CD14-positive monocyte (primary cell): ENCODE measurements around the gene PIERCE2. TPM values are rescaled to one million over a fixed set of nuclear protein-coding genes. Genes with fewer than 3 reads are reported as not detected.
A peak's percentile ranks its signal among the peaks of the same experiment; 100 is the strongest.

Experiments
- DNase-seq, 3 donors: peaks; one replicate each; pipeline ENCODE4 v3.0.0-alpha.2; 2011 to 2022
- H2AFZ ChIP-seq: 2 replicates; pipeline ENCODE4 v1.6.0; 2012; ENCODE audit warnings: mild to moderate bottlenecking, low read depth, low read length, inconsistent platforms; ENCODE audit not compliant: insufficient read depth, poor library complexity, severe bottlenecking
- H3K27ac ChIP-seq, 2 donors: 1 replicate in 1 of 2; 2 replicates in 1 of 2; pipeline ENCODE4 v1.5.1; 2012 to 2013; ENCODE audit warnings: low read length in 2 of 2, control low read depth in 1 of 2, inconsistent platforms in 1 of 2, low read depth in 1 of 2, mild to moderate bottlenecking in 1 of 2
- H3K27me3 ChIP-seq, 2 donors: one replicate each; pipeline versions ENCODE4 v1.6.0 to v1.6.1; 2011 to 2013; ENCODE audit warnings: low read length in 2 of 2; ENCODE audit not compliant: control insufficient read depth in 2 of 2, insufficient read depth in 2 of 2
- H3K36me3 ChIP-seq, 2 donors: replicated peaks in 1 of 2; 1 replicate in 1 of 2; 2 replicates in 1 of 2; pipeline versions ENCODE4 v1.5.1 to v1.6.1; 2012 to 2013; ENCODE audit warnings: low read length in 2 of 2, control low read depth in 1 of 2, inconsistent platforms in 1 of 2, mild to moderate bottlenecking in 1 of 2; ENCODE audit not compliant: insufficient read depth in 2 of 2, control insufficient read depth in 1 of 2
- H3K4me1 ChIP-seq, 2 donors: 1 replicate in 1 of 2; 2 replicates in 1 of 2; pipeline versions ENCODE4 v1.5.1 to v1.6.1; 2012 to 2013; ENCODE audit warnings: low read length in 2 of 2, control low read depth in 1 of 2, inconsistent platforms in 1 of 2, mild to moderate bottlenecking in 1 of 2, moderate library complexity in 1 of 2; ENCODE audit not compliant: insufficient read depth in 2 of 2, control insufficient read depth in 1 of 2
- H3K4me2 ChIP-seq: replicated peaks from 2 replicates; pipeline ENCODE3; 2012; ENCODE audit warnings: low read length, moderate library complexity, mild to moderate bottlenecking; ENCODE audit not compliant: poor library complexity, severe bottlenecking; ENCODE audit errors: extremely low read depth
- H3K4me3 ChIP-seq, 3 experiments: fragments of 200-600 bp in 1 of 3; sonication (generic) in 1 of 3; replicated peaks in 1 of 3; 1 replicate in 2 of 3; 2 replicates in 1 of 3; pipeline ENCODE4 v1.5.1; 2011 to 2013; ENCODE audit warnings: low read length in 3 of 3, mild to moderate bottlenecking in 3 of 3, control low read depth in 2 of 3, low read depth in 2 of 3, inconsistent platforms in 1 of 3, moderate library complexity in 1 of 3
- H3K79me2 ChIP-seq: 2 replicates; pipeline ENCODE4 v1.6.0; 2012; ENCODE audit warnings: mild to moderate bottlenecking, control low read depth, inconsistent platforms, low read length, moderate library complexity; ENCODE audit not compliant: insufficient read depth
- H3K9ac ChIP-seq: 2 replicates; pipeline ENCODE4 v1.6.0; 2017; ENCODE audit warnings: low read length, mild to moderate bottlenecking; ENCODE audit not compliant: insufficient read depth, poor library complexity, severe bottlenecking
- H3K9me3 ChIP-seq, 2 donors: replicated peaks in 1 of 2; 1 replicate in 1 of 2; 2 replicates in 1 of 2; pipeline versions ENCODE4 v1.5.1 to v1.6.1; 2012 to 2013; ENCODE audit warnings: low read length in 2 of 2, control low read depth in 1 of 2; ENCODE audit not compliant: control insufficient read depth in 1 of 2, insufficient read depth in 1 of 2
- H4K20me1 ChIP-seq: 2 replicates; pipeline ENCODE4 v1.6.0; 2012; ENCODE audit warnings: mild to moderate bottlenecking, low read length, control low read depth, moderate library complexity; ENCODE audit not compliant: insufficient read depth
- H3K27ac Mint-ChIP-seq, 7 donors: one replicate each; pipeline ENCODE4 v1.8.0; 2020; ENCODE audit warnings: mild to moderate bottlenecking in 7 of 7, mixed read lengths in 7 of 7, moderate library complexity in 6 of 7, inconsistent platforms in 2 of 7
- H3K27me3 Mint-ChIP-seq, 3 donors: one replicate each; pipeline ENCODE4 v1.8.0; 2021 to 2022; ENCODE audit warnings: low read depth in 3 of 3, mild to moderate bottlenecking in 3 of 3, mixed read lengths in 3 of 3, moderate library complexity in 3 of 3, inconsistent platforms in 1 of 3
- H3K36me3 Mint-ChIP-seq, 2 donors: one replicate each; pipeline ENCODE4 v1.8.0; 2020; ENCODE audit warnings: mixed read lengths in 2 of 2, inconsistent platforms in 1 of 2, mild to moderate bottlenecking in 1 of 2
- H3K4me1 Mint-ChIP-seq: one replicate; pipeline ENCODE4 v1.8.0; 2020; ENCODE audit warnings: mild to moderate bottlenecking, mixed read lengths
- H3K4me3 Mint-ChIP-seq, 2 donors: one replicate each; pipeline ENCODE4 v1.8.0; 2020; ENCODE audit warnings: mild to moderate bottlenecking in 2 of 2, mixed read lengths in 2 of 2, moderate library complexity in 1 of 2
- H3K9me3 Mint-ChIP-seq, 7 donors: one replicate each; pipeline ENCODE4 v1.8.0; 2020 to 2022; ENCODE audit warnings: mixed read lengths in 7 of 7, mild to moderate bottlenecking in 6 of 7, moderate library complexity in 6 of 7, inconsistent platforms in 2 of 7
- WGBS: methylation state at CpG from one replicate; pipeline ENCODE4 v1.1.5; 2013; ENCODE audit warnings: missing lambda C conversion rate; ENCODE audit not compliant: insufficient coverage; 5-methylcytosine and 5-hydroxymethylcytosine counted together
- intact Hi-C, 2 donors: fragments of 100-400 bp; cut with micrococcal nuclease; formaldehyde crosslinking; loops; one replicate each; pipeline versions ENCODE4 v1.15.0 to v1.15.1; 2023
- polyA plus RNA-seq, 3 donors: library from polyadenylated mRNA; depleted of rRNA in 1 of 3; unstranded in 2 of 3; stranded (reverse) in 1 of 3; fragments of 300-500 nt in 2 of 3; fragments of >200 nt in 1 of 3; fragmentation: Illumina TruSeq in 2 of 3; gene quantifications; 1 replicate in 2 of 3; 2 replicates in 1 of 3; pipeline ENCODE4 v1.2.3, GENCODE V29; 2012 to 2021
- TF ChIP-seq, protein P1 (sequence below): fragments of 200-600 bp; IDR thresholded peaks from one replicate; pipeline ENCODE4 v1.8.0; 2022; ENCODE audit warnings: antibody characterized with exemption, mild to moderate bottlenecking

Gene PIERCE2
- polyA plus RNA-seq, 3 donors: 0.13 to 1.3 (median 0.61) TPM

DNA sequence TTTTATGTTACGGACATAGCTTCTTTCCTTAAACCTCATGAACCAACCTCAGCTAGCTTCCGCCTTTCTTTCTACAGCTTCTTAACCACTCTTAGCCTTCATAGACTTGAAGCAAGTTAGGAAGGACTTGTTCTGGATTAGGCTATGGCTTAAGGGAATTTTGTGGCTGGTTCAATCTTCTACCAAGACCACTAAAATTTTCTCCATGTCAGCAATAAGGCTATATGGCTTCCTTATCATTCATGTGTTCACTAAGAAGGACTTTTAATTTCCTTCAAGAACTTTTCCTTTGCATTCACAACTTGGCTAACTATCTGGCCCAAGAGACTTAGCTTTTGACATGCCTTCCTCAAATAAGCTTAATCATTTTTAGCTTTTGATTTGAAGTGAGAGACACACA is 24.6 kb upstream of the PIERCE2 start:
- Histone ChIP-seq H3K79me2 (peaks cover 19% of the 10 kb centered on the region), H3K9me3 (no peaks in the 10 kb centered on the region), H3K9ac (no peak overlapping the region), H3K4me1 (no peaks in the 10 kb centered on the region), H3K27ac (no peak overlapping the region), H3K4me2 (no peak overlapping the region), H3K4me3 (no peak overlapping the region), H2AFZ (no peak overlapping the region), H3K27me3 (no peaks in the 10 kb centered on the region), H3K36me3 (peaks cover 76 to 97% of the 10 kb centered on the region in 2 donors), H4K20me1 (peaks cover 27% of the 10 kb centered on the region)
- Mint-ChIP-seq H3K27ac (no peak overlapping the region), H3K4me3 (no peak overlapping the region), H3K27me3 (peaks cover 0 to 2% (median 0%) of the 10 kb centered on the region in 3 donors), H3K4me1 (peaks cover 1% of the 10 kb centered on the region), H3K36me3 (peaks cover 68 to 95% of the 10 kb centered on the region in 2 donors), H3K9me3 (peaks cover 0 to 5% (median 2%) of the 10 kb centered on the region in 7 donors)
- TF ChIP-seq, protein P1, sequence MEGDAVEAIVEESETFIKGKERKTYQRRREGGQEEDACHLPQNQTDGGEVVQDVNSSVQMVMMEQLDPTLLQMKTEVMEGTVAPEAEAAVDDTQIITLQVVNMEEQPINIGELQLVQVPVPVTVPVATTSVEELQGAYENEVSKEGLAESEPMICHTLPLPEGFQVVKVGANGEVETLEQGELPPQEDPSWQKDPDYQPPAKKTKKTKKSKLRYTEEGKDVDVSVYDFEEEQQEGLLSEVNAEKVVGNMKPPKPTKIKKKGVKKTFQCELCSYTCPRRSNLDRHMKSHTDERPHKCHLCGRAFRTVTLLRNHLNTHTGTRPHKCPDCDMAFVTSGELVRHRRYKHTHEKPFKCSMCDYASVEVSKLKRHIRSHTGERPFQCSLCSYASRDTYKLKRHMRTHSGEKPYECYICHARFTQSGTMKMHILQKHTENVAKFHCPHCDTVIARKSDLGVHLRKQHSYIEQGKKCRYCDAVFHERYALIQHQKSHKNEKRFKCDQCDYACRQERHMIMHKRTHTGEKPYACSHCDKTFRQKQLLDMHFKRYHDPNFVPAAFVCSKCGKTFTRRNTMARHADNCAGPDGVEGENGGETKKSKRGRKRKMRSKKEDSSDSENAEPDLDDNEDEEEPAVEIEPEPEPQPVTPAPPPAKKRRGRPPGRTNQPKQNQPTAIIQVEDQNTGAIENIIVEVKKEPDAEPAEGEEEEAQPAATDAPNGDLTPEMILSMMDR: no peak
- no peak for DNase-seq
- intact Hi-C loops: no loop called here
- WGBS: 100% methylated on average over 1 of the region's 2 CpGs

DNA sequence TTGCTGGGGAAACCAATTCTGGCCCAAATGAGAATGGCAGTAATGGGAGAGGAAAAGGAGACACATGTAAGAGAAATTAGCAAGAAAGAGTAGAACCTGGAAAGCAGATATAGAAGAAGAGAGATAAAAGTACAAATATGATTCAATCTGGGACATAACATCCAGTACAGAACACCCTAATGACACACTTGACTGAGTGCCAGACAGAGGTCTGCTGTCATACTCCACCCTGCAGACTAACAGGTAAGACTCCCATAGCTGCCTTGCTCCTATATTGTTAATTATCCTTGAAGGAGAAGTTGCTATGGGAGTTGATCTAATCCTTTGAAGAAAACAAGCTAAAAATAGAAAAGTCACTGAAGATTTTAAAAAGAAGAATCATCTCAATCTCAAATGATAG is 21.3 kb upstream of the PIERCE2 start:
- peaks cover 0 to 4% of the 10 kb centered on the region in 2 donors for H3K4me1 ChIP-seq
- Mint-ChIP-seq H3K9me3 (peaks cover 0 to 5% (median 2%) of the 10 kb centered on the region in 7 donors), H3K4me1 (peaks cover 6% of the 10 kb centered on the region), H3K4me3 (no peak overlapping the region), H3K27ac (peak overlapping the region in 1 of 7 donors; percentile 33), H3K27me3 (no peaks in the 10 kb centered on the region), H3K36me3 (peaks cover 58 to 82% of the 10 kb centered on the region in 2 donors)
- peaks cover 45% of the 10 kb centered on the region for H3K79me2 ChIP-seq
- DNase-seq: no peak
- no peak overlapping the region for H3K27ac ChIP-seq
- H3K4me2 ChIP-seq: no peak overlapping the region
- no peak overlapping the region for H2AFZ ChIP-seq
- H3K9me3 ChIP-seq: no peaks in the 10 kb centered on the region
- intact Hi-C loops: no loop called here
- no peak overlapping the region for H3K9ac ChIP-seq
- H3K36me3 ChIP-seq: peaks cover 57 to 70% of the 10 kb centered on the region in 2 donors
- no peaks in the 10 kb centered on the region for H3K27me3 ChIP-seq
- H4K20me1 ChIP-seq: peaks cover 46% of the 10 kb centered on the region
- H3K4me3 ChIP-seq: no peak overlapping the region
- TF ChIP-seq, protein P1: no peak
